B cell (primary cell): ENCODE data around the gene CTTNBP2NL. TPM values are rescaled to one million over a fixed set of nuclear protein-coding genes. Genes with fewer than 3 reads are reported as not detected.
"Not testable (repeated sequence)": the region's sequence is repeated elsewhere in the genome, so short reads cannot be mapped to it uniquely, and the experiment has no call there.

Experiments
- ATAC-seq: fragments of 200-7000 bp; cut with Tn5 transposase; one replicate; pipeline ENCODE4 v1.10.0; 2021; ENCODE audit warnings: low read depth, mild to moderate bottlenecking, moderate number of reproducible peaks, moderate library complexity
- CTCF ChIA-PET: fragments of 350-600 bp; sonication (Branson Sonifier 250); formaldehyde crosslinking; loops from one replicate; lab custom pipeline; 2021; ENCODE audit warnings: antibody characterized with exemption, inconsistent platforms; lab: Charles Lee
- POLR2A ChIA-PET: fragments of 350-600 bp; sonication (Branson Sonifier 250); formaldehyde crosslinking; loops from one replicate; lab custom pipeline; 2021; ENCODE audit warnings: antibody characterized with exemption; lab: Charles Lee
- DNase-seq: peaks from one replicate; pipeline ENCODE4 v3.0.0; 2013
- H2AFZ ChIP-seq: 2 replicates; pipeline ENCODE4 v1.6.1; 2012; ENCODE audit warnings: mild to moderate bottlenecking, low read depth, low read length; ENCODE audit not compliant: insufficient read depth, poor library complexity, severe bottlenecking
- H3K27ac ChIP-seq, 2 donors: 1 replicate in 1 of 2; 2 replicates in 1 of 2; pipeline ENCODE4 v1.5.1; 2012 to 2013; ENCODE audit warnings: low read length in 2 of 2, mild to moderate bottlenecking in 2 of 2, moderate library complexity in 1 of 2
- H3K27me3 ChIP-seq, 4 experiments: fragments of 200-600 bp in 1 of 4; sonication (generic) in 1 of 4; replicated peaks in 1 of 4; 1 replicate in 2 of 4; 2 replicates in 2 of 4; pipeline versions ENCODE4 v1.6.1 to v1.7.0; 2013 to 2016; ENCODE audit warnings: low read length in 3 of 4, mild to moderate bottlenecking in 2 of 4, mixed read lengths in 1 of 4, moderate library complexity in 1 of 4; ENCODE audit not compliant: insufficient read depth in 4 of 4, control insufficient read depth in 3 of 4; ENCODE audit errors: control extremely low read depth in 1 of 4
- H3K36me3 ChIP-seq, 2 experiments: replicated peaks in 1 of 2; 1 replicate in 1 of 2; 2 replicates in 1 of 2; pipeline versions ENCODE4 v1.6.1 to v1.7.1; 2013; ENCODE audit warnings: low read length in 1 of 2; ENCODE audit not compliant: insufficient read depth in 2 of 2, control insufficient read depth in 1 of 2; ENCODE audit errors: control extremely low read depth in 1 of 2, extremely low read depth in 1 of 2
- H3K4me1 ChIP-seq, 2 donors: fragments of 200-600 bp in 1 of 2; sonication (generic) in 1 of 2; 1 replicate in 1 of 2; 2 replicates in 1 of 2; pipeline versions ENCODE4 v1.5.1 to v1.6.1; 2013 to 2017; ENCODE audit warnings: low read length in 2 of 2; ENCODE audit not compliant: control insufficient read depth in 2 of 2, insufficient read depth in 2 of 2
- H3K4me2 ChIP-seq: replicated peaks from 2 replicates; pipeline ENCODE3; 2012; ENCODE audit warnings: mild to moderate bottlenecking, low read depth, low read length; ENCODE audit not compliant: poor library complexity, severe bottlenecking
- H3K4me3 ChIP-seq, 5 experiments: fragments of 200-600 bp in 1 of 5; sonication (generic) in 1 of 5; 1 replicate in 3 of 5; 2 replicates in 2 of 5; pipeline versions ENCODE4 v1.5.1 to v1.7.0; 2011 to 2016; ENCODE audit warnings: low read length in 4 of 5, mild to moderate bottlenecking in 4 of 5, low read depth in 2 of 5, control low read depth in 1 of 5, moderate library complexity in 1 of 5; ENCODE audit not compliant: insufficient read depth in 1 of 5; ENCODE audit errors: control extremely low read depth in 1 of 5, extremely low read depth in 1 of 5
- H3K79me2 ChIP-seq: fragments of 200-600 bp; sonication (generic); one replicate; pipeline ENCODE4 v1.6.0; 2016; ENCODE audit warnings: low read length; ENCODE audit not compliant: control insufficient read depth, insufficient read depth
- H3K9ac ChIP-seq: fragments of 200-600 bp; sonication (generic); 2 replicates; pipeline ENCODE4 v1.6.1; 2017; ENCODE audit warnings: mild to moderate bottlenecking, low read length, moderate library complexity
- H3K9me3 ChIP-seq, 3 donors: one replicate each; pipeline versions ENCODE4 v1.6.1 to v1.7.1; 2013; ENCODE audit warnings: low read length in 2 of 3; ENCODE audit not compliant: control insufficient read depth in 2 of 3, insufficient read depth in 1 of 3; ENCODE audit errors: control extremely low read depth in 1 of 3
- H4K20me1 ChIP-seq: 2 replicates; pipeline ENCODE4 v1.6.0; 2012; ENCODE audit warnings: mild to moderate bottlenecking, low read length; ENCODE audit not compliant: insufficient read depth, control insufficient read depth, poor library complexity, severe bottlenecking
- H3K27ac Mint-ChIP-seq: one replicate; pipeline ENCODE4 v1.8.0; 2021; ENCODE audit warnings: mixed read lengths
- H3K27me3 Mint-ChIP-seq: one replicate; pipeline ENCODE4 v1.8.0; 2021; ENCODE audit warnings: mixed read lengths
- H3K4me1 Mint-ChIP-seq: one replicate; pipeline ENCODE4 v1.8.0; 2021; ENCODE audit warnings: mixed read lengths
- H3K4me3 Mint-ChIP-seq: one replicate; pipeline ENCODE4 v1.8.0; 2021; ENCODE audit warnings: mixed read lengths
- H3K9me3 Mint-ChIP-seq: one replicate; pipeline ENCODE4 v1.8.0; 2022; ENCODE audit warnings: mixed read lengths; ENCODE audit not compliant: insufficient read depth
- EZH2 ChIP-seq: IDR thresholded peaks from 2 replicates; pipeline ENCODE4 v1.6.1; 2012; ENCODE audit warnings: borderline replicate concordance, low read depth, mild to moderate bottlenecking, moderate library complexity, low read length; ENCODE audit not compliant: insufficient read depth, poor library complexity, severe bottlenecking
- WGBS: methylation state at CpG from one replicate; pipeline ENCODE4 v1.1.5; 2013; ENCODE audit warnings: missing lambda C conversion rate; ENCODE audit not compliant: insufficient coverage; 5-methylcytosine and 5-hydroxymethylcytosine counted together
- intact Hi-C: fragments of 100-400 bp; cut with micrococcal nuclease; formaldehyde crosslinking; loops from one replicate; pipeline ENCODE4 v1.10.0; 2022
- polyA plus RNA-seq: library from polyadenylated mRNA; depleted of rRNA; stranded (reverse); fragments of >200 nt; gene quantifications from 2 replicates; pipeline ENCODE4 v1.2.3, GENCODE V29; 2012
- total RNA-seq, 2 donors: library from RNA; stranded (reverse); fragments of 120-200 nt in 1 of 2; gene quantifications; 1 replicate in 1 of 2; 2 replicates in 1 of 2; pipeline versions ENCODE4 v1.2.3 to v1.2.4, GENCODE V29; 2013 to 2022
- TF ChIP-seq, protein P1 (sequence below): fragments of 200-600 bp; IDR thresholded peaks from one replicate; pipeline ENCODE4 v1.8.0; 2022; ENCODE audit warnings: antibody characterized with exemption, mild to moderate bottlenecking

CTTNBP2NL gene
- total and polyA plus RNA-seq, 2 donors (not counting 1 experiment from before 2014, with no cell fraction given), result 0.46 to 28.9 TPM

- no peaks in the 10 kb centered on the region for H3K79me2 ChIP-seq
- H3K36me3 ChIP-seq, result no peaks in the 10 kb centered on the region
- peaks cover 0 to 5% (median 0%) of the 10 kb centered on the region in 3 donors for H3K9me3 ChIP-seq
- Mint-ChIP-seq H3K9me3 (no peaks in the 10 kb centered on the region), H3K27me3 (peaks cover 19% of the 10 kb centered on the region), H3K27ac (peak overlapping the region; percentile 83), H3K4me1 (peaks cover 46% of the 10 kb centered on the region), H3K4me3 (no peak overlapping the region)
- no peak overlapping the region for H3K4me3 ChIP-seq
- H3K27me3 ChIP-seq, result peaks cover 0 to 14% (median 8%) of the 10 kb centered on the region in 4 experiments
- intact Hi-C loops, result loop anchor here (10.0 kb wide), 1 partner anchor 210 kb away; the partner anchor contains the start of gene MOV10
- H3K4me1 ChIP-seq, result peaks cover 27 to 40% of the 10 kb centered on the region in 2 donors
- TF ChIP-seq EZH2, result no peak
- TF ChIP-seq, protein P1, sequence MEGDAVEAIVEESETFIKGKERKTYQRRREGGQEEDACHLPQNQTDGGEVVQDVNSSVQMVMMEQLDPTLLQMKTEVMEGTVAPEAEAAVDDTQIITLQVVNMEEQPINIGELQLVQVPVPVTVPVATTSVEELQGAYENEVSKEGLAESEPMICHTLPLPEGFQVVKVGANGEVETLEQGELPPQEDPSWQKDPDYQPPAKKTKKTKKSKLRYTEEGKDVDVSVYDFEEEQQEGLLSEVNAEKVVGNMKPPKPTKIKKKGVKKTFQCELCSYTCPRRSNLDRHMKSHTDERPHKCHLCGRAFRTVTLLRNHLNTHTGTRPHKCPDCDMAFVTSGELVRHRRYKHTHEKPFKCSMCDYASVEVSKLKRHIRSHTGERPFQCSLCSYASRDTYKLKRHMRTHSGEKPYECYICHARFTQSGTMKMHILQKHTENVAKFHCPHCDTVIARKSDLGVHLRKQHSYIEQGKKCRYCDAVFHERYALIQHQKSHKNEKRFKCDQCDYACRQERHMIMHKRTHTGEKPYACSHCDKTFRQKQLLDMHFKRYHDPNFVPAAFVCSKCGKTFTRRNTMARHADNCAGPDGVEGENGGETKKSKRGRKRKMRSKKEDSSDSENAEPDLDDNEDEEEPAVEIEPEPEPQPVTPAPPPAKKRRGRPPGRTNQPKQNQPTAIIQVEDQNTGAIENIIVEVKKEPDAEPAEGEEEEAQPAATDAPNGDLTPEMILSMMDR, result no peak
- no peak overlapping the region for H3K9ac ChIP-seq
- no peak overlapping the region for H3K27ac ChIP-seq
- H4K20me1 ChIP-seq, result no peaks in the 10 kb centered on the region
- DNase-seq (no peak), ATAC-seq (no peak)
- POLR2A ChIA-PET, result interaction anchor here (0.6 kb wide), 1 partner anchor 844 kb away, joined by 4 read pairs; no protein-coding TSS in a partner anchor
- CTCF ChIA-PET, result interaction anchor here (1.0 to 2.5 kb wide), 6 partner anchors 37 to 243 kb away, joined by 3 to 63 read pairs (median 10); no protein-coding TSS in a partner anchor
- H2AFZ ChIP-seq, result peak overlapping the region; percentile 70
- 84% methylated on average over 3 of the region's 5 CpGs for WGBS
- H3K4me2 ChIP-seq, result peak overlapping the region; percentile 73
Measured at GRCh38 chr1:112465122-112465521, 69.1 kb downstream of the CTTNBP2NL start.

DNA sequence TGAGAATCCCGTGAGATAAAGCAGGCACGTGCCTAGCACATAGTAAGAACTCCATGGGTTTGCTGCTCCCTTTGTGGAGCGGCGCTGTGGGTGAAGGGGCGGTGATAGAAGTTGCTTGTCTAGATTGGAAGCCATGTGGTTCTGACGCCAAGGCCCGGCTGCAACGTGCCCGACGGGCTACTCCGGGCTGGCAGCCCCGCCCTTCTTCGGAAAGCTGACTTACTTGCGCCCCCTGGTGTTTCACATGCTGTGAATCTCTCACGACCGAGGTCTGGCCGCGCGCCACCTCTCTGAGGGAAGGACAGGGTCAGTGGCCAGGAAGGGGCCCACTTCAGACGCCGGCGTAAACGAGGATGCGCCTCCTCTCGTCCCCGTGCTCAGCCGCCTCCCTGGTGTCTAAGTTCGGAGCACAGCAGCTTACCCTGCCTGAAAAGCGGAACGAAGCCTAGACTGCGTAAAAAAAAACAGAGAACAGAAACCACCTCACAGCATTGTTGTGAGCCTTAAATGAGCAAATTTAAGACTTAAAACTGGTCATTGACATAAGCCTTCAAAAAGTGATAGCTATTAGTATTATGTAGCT, 70.2 kb downstream of the CTTNBP2NL start:
- no peaks in the 10 kb centered on the region for H4K20me1 ChIP-seq
- peak overlapping the region; percentile 73 for H3K4me2 ChIP-seq
- 2% methylated on average over 28 of the region's 31 CpGs for WGBS
- Mint-ChIP-seq H3K27ac (peak overlapping the region; percentile 83), H3K4me1 (peaks cover 46% of the 10 kb centered on the region), H3K27me3 (peaks cover 19% of the 10 kb centered on the region), H3K9me3 (no peaks in the 10 kb centered on the region), H3K4me3 (peak overlapping the region; percentile 83)
- peak overlapping the region; percentile 74 to 75 for H3K27ac ChIP-seq
- ChIA-PET CTCF (interaction anchor here (0.6 to 2.5 kb wide), 12 partner anchors 9 to 254 kb away, joined by 3 to 63 read pairs (median 8); partner anchors contain the start of gene MOV10), POLR2A (interaction anchor here (0.8 to 1.5 kb wide), 7 partner anchors 70 to 1502 kb away, joined by 3 to 7 read pairs (median 4); partner anchors contain the start of genes CAPZA1, CTTNBP2NL, PPM1J and ST7L)
- ATAC-seq (peak; percentile 97), DNase-seq (peak; percentile 94)
- H3K79me2 ChIP-seq, result no peaks in the 10 kb centered on the region
- no peak for TF ChIP-seq EZH2
- TF ChIP-seq, protein P1, result peak; percentile 75
- H3K4me1 ChIP-seq, result peaks cover 27 to 40% of the 10 kb centered on the region in 2 donors
- peak overlapping the region; percentile 55 for H3K9ac ChIP-seq
- H3K36me3 ChIP-seq, result no peaks in the 10 kb centered on the region
- H3K27me3 ChIP-seq, result peaks cover 0 to 21% (median 12%) of the 10 kb centered on the region in 4 experiments
- H2AFZ ChIP-seq, result peak overlapping the region; percentile 70
- intact Hi-C loops, result loop anchor here (1.0 to 10.0 kb wide), 9 partner anchors 35 to 607 kb away; partner anchors contain the start of genes CAPZA1, CTTNBP2NL, LRIG2 and MOV10
- H3K4me3 ChIP-seq, result peak overlapping the region; percentile 5 to 51 (median 50)
- peaks cover 0 to 7% (median 0%) of the 10 kb centered on the region in 3 donors for H3K9me3 ChIP-seq

DNA sequence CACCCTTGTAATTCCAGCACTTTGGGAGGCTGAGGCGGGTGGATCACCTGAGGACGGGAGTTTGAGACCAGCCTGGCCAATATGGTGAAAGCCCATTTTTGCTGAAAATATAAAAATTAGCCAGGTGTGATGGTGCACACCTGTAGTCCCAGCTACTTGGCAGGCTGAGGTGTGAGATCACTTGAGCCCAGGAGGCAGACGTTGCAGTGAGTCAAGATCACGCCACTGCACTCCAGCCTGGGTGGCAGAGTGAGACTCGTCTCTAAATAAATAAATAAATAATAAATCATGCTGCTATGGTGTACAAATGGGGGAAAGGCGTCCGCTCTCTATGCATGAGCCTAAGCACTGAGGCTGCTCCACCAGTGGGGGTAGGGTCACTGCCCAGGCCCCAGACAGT, 74.3 kb downstream of the CTTNBP2NL start:
- H3K36me3 ChIP-seq, ATAC-seq, intact Hi-C loops, POLR2A ChIA-PET, H3K4me3 Mint-ChIP-seq, H3K79me2 ChIP-seq, H2AFZ ChIP-seq, H3K4me3 ChIP-seq, H3K27ac Mint-ChIP-seq, H3K4me2 ChIP-seq, H3K9ac ChIP-seq, H4K20me1 ChIP-seq, DNase-seq, H3K27ac ChIP-seq, H3K9me3 Mint-ChIP-seq, CTCF ChIA-PET: not testable (repeated sequence)
- H3K4me1 ChIP-seq, result peaks cover 16 to 20% of the 10 kb centered on the region in 2 donors
- Mint-ChIP-seq H3K27me3 (peaks cover 35% of the 10 kb centered on the region), H3K4me1 (peaks cover 24% of the 10 kb centered on the region)
- H3K27me3 ChIP-seq, result peaks cover 0 to 29% (median 18%) of the 10 kb centered on the region in 4 experiments
- WGBS, result 100% methylated on average over 2 of the region's 7 CpGs
- H3K9me3 ChIP-seq, result peaks cover 0 to 13% (median 0%) of the 10 kb centered on the region in 3 donors
